Spleen (tissue), 7 donors: ENCODE results near the gene RNF17.

Experiments used
- CTCF ChIP-seq, 11 experiments: fragments of 200-600 bp in 7 of 11; fragments of 450-650 bp in 4 of 11; sonication (generic) in 4 of 11; IDR thresholded peaks in 8 of 11; conservative IDR thresholded peaks in 3 of 11; 1 replicate in 7 of 11; 2 replicates in 4 of 11; pipeline versions ENCODE4 v1.4.0 to v1.8.0; 2016 to 2021; ENCODE audit warnings: antibody characterized with exemption in 11 of 11, inconsistent platforms in 4 of 11, mild to moderate bottlenecking in 1 of 11
- POLR2A ChIP-seq, 3 donors: fragments of 450-650 bp; IDR thresholded peaks; one replicate each; pipeline ENCODE4 v1.5.1; 2017; ENCODE audit warnings: antibody characterized with exemption in 3 of 3, mild to moderate bottlenecking in 1 of 3
- donor health status: DM: no; HTN: no; CAD: no; lungs with moderate emphysema.
- donor health status: DM: no; HTN: no; CAD: no.
- donor health status: DM: no; HTN: no; CAD: no.

- TF ChIP-seq CTCF (IDR thresholded peaks at IDR 0.05 in 8 of 11, conservative IDR thresholded peaks at IDR 0.05 in 3 of 11) (no peak), POLR2A (IDR thresholded peaks at IDR 0.05) (no peak)
These were observed 38.1 kb downstream of the RNF17 start for GRCh38 chr13:24802074-24802473.
